Brain pericyte (primary cell): Measurements from ENCODE around the gene TEX261.

Experiments
- DNase-seq: peaks from one replicate; pipeline ENCODE4 v3.0.0-alpha.2; 2012; ENCODE audit warnings: low read depth, low spot score

The TEX261 gene

GRCh38 chr2:70981866-70982810 is 12.5 kb downstream of the TEX261 start:
- DNase-seq = no peak

DNA sequence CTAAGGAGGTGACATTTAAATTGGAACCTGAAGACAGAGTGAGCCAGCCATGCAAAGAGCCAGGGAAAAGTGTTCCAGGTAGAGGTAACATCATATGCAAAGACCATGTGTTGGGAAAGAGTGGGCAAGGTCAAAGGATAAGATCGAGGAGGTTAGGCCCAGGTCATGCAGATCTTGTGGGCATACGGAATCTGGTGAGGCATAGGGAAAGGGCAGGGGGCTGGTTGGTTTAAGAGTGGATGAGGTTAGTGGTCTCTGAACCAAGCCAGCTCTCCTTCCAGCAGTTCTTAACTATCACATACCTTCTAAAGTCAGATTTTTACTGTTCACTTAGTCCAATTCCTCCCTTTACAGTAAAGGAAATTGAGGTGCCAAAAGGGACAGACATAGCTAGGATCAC is 13.3 kb downstream of the TEX261 start:
- DNase-seq = no peak

DNA sequence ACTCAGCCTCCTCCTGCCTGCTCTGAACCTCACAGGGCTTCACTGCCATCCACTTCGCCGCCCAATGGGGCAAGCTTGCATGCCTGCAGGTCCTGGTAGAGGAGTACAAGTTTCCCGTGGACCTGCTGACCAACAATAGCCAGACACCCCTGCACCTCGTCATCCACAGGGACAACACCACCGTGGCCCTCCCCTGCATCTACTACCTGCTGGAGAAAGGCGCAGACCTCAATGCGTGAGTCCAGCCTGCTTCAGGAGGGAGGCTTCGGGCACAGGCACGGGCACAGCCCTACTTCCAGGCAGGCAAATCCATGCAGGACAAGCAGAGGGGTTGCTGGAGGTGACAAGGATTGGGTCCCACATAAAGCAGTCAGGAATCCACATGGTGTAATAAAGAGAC is 15.0 kb downstream of the TEX261 start:
- DNase-seq = no peak

DNA sequence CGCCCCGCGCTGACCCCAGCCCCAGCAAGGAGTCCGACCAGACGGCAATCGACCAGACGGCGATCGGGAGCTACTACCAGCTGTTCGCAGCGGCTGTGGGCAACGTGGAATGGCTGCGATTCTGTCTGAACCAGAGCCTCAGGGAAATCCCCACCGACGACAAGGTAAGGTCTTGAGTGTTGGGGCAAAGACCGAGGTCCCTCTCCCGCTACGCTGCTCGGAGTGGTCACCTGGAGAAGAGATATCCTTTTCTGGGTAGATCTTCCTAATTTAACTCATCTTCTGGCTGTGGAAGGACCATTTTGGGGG is 15.5 kb downstream of the TEX261 start:
- DNase-seq = no peak

DNA sequence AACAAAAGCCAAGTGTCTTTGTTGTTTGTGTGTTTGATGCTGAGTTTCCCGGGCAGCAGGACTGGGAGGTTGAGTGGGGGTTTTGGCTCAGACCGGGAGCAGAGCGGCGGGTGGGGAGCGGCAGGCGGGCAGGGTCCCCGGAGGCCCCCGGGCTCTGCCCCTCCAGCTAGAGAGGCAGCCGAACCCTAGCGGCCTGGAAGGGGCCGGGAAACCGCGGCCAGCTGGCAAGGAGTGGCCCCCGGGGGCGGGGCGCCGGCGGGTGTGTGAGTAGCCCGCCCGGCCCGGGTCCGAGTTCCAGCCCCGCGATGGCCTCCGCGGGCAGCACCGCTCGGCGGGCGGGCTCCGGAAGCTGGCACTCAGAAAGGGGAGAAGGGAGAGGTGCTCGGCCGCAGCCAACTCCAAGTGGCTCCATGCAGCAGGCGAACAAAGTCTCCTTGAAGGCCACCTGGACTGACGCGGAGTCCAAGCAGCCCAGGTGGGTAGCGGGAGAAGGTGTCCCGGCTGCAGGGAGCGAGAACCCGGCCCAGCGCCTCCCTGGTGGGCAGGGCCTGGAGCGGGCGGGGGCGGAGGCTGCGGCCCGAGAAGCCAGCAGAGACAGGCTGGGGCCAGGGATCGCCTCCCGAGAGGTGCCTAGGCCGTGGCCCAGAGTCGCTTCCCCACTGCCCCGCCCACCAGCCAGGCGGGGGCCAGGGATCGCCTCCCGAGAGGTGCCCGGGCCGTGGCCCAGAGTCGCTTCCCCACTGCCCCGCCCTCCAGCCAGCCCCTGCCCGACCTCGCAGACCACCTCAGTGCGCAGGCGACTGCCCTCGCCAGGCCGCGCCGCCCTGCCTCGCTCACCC is 16.1 kb downstream of the TEX261 start, which contains the start of gene ANKRD53:
Gene ANKRD53 (plus strand): TSS at position 290 of the 839 bp plus-strand sequence. CDS start 16 bp downstream, at position 306.
- no peak for DNase-seq

GRCh38 chr2:70977605-70978205 is 17.0 kb downstream of the TEX261 start:
- DNase-seq = no peak

- no peak for DNase-seq
These were observed 19.4 kb downstream of the TEX261 start for GRCh38 chr2:70975237-70975636.

- DNase-seq = no peak
These were observed 20.1 kb downstream of the TEX261 start for GRCh38 chr2:70974592-70974991.

- no peak for DNase-seq
These were observed 27.5 kb downstream of the TEX261 start for GRCh38 chr2:70967189-70967588.

DNA sequence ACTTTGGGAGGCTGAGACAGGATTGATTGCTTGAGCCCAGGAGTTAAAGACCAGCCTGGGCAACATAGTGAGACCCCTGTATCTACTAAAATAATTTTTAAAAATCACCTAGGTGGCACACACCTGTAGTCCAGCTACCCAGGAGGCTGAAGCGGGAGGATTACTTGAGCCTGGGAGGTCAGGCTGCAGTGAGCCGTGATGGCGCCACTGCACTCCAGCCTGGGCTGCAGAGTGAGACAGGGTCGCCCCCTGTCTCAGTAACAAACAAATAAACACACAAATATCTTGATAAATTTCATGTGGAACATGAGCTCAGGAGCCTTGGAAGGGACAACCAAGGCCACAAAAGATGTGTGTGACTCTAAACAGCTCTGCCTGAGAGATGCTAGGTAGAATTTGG is 28.0 kb downstream of the TEX261 start:
- DNase-seq = no peak

- DNase-seq = no peak
These were observed 29.2 kb downstream of the TEX261 start for GRCh38 chr2:70965506-70965905.

DNA sequence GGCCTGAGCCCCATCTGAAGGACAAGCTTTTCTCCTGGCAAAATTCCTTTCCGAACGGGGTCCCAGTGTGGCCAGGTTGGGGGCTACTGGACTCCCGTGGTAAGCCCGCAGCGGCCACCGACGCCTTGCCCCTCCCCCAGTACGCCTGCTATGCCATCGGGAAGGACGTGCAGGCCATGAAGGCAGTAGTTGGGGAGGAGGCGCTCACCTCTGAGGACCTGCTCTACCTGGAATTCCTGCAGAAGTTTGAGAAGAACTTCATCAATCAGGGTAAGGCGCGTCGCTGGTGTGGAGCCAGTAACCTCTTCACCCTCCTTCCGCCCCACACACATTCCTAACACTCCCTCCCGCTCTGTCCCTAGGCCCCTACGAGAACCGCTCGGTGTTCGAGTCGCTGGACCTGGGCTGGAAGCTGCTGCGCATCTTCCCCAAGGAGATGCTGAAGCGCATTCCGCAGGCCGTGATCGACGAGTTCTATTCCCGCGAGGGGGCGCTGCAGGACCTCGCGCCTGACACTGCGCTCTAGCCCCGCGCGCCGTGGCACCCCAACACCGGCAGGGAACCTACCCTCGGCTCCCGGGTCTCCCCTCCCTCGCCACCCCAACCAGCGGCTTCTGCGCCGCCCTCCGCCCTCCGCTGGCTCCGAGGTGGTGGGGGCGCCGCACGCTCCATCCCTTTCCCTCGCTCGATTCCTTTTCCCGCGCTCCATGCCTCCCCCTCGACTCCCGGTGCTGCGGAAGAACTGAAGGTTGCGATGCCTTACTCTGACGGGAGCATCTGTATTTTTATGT is 29.9 kb downstream of the TEX261 start:
- DNase-seq = no peak

DNA sequence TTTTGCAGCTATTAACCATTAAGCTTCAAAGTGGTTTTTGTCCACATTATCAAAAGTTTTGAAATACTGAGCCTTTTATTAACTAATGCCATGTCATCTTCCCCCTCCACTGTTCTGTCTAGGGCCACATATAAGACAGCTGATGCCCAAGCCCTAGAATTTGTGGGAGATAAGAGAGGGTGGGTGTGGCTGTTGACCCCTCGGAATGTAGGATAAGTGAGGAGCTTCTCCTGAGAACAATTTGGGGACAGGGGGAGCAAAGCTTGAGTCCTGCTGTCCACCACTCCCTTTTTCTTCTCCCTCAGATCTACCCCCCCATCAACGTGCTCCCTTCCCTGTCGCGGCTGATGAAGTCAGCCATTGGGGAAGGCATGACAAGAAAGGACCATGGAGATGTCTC is 30.5 kb downstream of the TEX261 start:
- no peak for DNase-seq

- DNase-seq = no peak
These were observed 31.5 kb downstream of the TEX261 start for GRCh38 chr2:70962885-70963878.

DNA sequence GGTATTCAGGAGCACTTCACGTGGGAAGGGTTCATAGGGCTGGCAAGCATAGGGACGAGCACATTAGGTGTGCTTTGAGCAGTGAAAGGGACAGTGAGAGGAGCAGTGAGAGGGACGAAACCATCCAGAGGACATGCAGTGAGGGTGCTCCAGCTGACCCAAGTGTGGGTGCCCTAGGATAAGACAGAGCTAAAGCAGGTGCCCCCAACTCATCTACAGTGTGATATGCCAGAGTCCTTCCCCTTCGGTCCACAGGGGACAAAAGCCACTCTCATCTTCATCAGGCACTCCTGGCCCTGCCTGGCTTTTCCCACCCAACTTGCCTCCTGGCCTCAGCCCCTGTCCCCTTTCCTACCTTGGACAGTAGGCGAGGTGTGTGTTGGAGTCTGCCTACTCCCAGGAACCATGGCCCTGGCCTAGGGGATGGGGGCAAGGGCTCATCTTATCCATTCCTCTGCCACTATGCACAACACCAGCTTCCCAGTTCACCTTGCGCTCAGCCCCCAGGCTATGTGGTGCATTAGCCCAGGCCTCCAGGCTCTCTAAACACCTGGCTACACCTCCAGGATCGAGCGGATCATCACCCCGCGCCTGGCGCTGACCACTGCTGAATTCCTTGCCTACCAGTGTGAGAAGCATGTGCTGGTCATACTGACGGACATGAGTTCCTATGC is 32.3 kb downstream of the TEX261 start:
- no peak for DNase-seq

DNA sequence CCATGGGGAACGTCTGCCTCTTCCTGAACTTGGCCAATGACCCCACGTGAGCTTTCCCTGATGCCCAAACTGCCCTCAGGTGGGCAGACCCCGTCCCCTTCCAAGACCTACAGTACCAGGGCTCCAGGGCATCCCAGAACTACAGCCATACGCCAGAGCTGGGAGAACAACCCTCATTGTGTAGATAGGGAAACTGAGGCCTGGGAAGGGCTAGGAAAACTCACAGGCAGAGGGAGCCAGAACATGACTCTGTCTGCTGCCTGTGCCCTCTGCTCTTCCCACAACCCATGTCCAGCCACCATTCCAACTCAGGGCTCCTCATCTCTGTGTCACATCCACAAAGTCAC is 33.1 kb downstream of the TEX261 start:
- no peak for DNase-seq

- DNase-seq = no peak
These were observed 33.6 kb downstream of the TEX261 start for GRCh38 chr2:70960833-70961647.

- DNase-seq = no peak
These were observed 34.5 kb downstream of the TEX261 start for GRCh38 chr2:70959851-70960832.
